HG03103 (cell line): Measurements from ENCODE around the gene MRPL32.

Source experiments
- ATAC-seq: cut with Tn5 transposase; IDR thresholded peaks from one replicate; pipeline ENCODE4 v1.9.1; 2021; ENCODE audit warnings: low read depth; ENCODE audit not compliant: unreplicated experiment

Gene MRPL32

DNA sequence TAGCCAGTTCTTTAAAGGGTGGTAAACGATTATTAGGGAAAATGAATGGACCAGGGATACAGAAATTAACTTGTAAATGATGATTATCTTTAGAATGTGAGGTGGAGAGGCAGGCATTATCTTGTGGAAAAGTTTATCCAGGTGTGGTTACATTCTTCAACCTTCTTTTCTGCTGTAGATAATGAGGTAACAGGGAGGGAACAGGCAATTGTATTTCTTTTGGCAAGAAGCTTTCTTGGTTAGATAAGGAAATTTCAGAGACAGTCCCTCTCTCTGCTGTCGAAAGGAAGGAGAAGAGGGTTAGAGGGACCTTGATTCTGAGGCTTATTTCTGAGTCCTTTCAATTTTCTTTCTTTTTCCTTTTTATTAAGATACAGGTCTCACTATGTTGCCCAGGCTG is 32.1 kb downstream of the MRPL32 start:
- no peak for ATAC-seq

DNA sequence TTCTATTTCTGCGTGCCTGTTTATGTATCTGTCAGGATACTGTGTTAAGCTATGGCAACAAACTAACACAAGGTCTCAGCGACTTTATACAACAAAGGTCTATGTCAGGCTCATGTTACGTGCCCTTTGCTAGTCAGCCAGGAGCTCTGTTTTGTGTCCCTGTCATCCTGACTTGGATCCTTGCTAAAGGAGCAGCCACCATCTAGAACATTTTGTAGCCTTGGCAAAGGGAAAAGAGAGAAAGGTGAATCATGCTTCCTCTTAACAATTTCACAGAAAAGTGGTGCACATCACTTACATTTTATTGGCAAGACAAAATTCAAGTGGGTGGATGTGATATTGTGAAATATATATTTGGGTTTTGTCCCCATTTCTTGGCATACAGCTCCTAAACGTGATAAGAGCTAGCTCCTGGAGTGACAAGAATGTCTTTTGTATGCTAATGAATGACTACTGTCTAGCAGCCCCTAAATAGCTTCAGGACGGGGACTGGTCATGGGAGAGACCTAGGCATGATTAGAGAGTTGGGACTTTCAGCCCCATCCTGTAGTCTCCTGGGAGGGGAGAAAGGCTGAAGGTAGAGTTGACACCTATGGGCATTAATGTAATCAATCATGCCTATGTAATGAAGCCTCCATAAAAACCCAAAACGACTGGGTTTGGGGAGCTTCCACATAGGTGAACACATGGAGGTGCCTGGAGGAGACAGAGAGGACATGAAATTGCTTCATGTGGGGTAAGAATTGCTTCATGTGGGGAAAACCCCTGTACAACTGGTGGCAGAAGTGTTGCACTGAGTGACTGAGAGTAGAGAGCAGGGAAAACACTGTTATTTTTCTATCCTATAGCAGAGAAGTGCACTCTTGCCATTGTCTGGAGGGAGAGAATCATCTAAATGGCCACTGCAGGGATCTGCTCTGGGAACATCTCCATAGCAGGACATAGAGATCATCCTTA is 33.0 kb downstream of the MRPL32 start:
- ATAC-seq, result no peak

DNA sequence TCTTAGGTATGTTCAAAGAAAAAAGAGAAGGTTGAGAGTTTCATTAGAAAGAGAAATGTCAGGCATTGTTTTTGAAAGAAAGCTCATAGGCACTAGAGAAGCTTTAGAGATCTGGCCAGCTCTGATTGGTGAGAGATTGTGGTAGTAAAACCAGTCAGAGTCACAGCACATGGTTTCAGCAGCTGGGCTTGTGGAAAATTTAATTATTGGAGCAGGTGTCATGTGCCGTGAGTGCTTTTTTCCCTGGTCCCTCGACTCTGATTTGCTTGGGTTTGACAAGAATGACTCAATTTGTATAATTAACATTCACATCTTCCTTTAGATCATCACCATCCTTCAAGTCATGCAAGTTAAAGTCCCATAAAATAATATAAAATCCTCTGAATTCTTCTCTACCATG is 35.2 kb downstream of the MRPL32 start:
- no peak for ATAC-seq

DNA sequence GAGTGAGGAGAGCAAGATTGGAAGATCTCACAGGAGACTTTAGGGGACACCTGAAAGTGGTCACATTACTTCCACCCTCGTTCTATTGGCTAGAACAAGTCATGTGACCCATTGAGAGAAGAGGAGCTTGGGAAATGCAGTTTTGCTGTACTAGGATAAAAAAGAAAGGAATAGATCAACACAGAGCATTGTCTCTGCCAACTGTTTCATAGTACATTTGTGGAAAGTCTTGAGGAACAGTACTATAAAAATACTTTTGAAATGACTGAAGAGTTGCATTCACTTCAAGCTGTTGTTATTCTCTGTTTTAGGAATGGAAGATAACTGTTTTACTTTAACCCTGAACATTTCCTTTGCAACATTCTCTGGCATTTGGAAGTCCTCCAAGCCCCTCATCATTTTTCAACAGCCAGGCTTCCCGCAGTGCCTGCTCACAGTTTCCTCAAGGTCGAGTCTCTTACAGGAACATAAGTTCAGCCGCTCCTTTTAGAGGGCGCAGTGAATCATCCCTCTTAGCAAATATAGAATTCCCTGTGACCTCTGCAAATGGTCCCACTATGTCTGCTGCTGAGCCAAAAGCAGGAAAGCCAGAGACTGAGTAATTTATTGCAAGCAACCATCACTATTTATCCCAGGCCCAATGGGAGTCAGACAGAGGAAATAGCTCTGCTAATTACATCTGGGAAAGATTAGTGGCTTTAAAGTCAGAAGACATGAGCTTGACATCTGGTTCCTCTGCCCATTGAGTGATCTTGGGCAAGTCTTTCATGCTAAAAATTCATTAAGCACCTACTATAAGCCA is 40.7 kb downstream of the MRPL32 start:
- no peak for ATAC-seq

DNA sequence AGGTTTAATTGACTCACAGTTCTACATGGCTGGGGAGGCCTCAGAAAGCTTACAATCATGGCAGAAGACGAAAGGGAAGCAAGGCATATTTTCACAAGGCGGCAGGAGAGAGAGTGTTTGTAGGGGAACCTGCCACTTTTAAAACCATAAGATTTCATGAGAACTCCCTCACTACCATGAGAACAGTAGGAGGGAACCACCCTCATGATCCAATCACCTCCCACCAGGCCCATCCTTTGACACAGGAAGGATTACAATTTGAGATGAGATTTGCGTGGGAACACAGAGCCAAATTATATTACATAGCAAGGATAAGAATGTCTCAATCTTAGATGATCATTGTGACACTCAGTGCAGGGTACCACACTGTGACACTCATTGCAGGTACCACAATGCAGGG is 44.2 kb downstream of the MRPL32 start:
- no peak for ATAC-seq

DNA sequence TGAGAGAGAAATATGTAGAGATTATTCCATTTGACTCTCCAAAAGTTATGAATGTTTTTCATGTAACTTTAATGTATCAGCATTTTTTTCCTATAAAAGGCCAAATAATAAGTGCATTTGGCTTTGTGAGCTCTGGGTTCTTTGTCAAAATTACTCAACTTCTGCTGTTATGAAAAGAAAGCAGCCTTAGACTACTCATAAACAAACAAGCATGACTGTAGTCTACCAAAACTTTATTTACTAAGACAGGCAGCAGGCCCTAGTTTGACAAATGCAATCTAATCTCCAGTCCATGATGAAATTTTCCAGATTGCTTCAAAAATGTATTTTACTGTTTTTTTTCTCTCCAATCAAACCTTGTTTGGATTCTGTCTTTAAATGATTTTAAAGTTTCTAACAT is 46.3 kb downstream of the MRPL32 start:
- no peak for ATAC-seq

DNA sequence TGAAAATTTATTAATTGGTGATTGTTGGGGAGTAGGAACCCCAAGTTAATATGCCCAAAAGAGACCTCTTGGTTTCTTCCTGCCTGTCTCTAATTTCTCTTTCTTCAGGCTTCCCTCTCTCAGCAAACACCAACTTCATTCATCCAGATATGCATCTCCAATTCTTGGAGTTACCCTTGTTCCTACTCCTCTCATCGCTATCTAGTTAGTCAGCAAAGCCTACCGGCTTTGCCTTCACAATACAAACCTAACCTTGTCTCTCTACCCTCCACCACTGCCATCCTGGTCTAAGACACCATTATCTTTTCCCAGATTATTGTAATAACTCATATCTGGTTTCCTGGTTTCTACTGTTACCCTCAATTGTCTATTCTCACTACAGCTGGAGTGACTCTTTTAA is 47.9 kb downstream of the MRPL32 start:
- ATAC-seq, result no peak

DNA sequence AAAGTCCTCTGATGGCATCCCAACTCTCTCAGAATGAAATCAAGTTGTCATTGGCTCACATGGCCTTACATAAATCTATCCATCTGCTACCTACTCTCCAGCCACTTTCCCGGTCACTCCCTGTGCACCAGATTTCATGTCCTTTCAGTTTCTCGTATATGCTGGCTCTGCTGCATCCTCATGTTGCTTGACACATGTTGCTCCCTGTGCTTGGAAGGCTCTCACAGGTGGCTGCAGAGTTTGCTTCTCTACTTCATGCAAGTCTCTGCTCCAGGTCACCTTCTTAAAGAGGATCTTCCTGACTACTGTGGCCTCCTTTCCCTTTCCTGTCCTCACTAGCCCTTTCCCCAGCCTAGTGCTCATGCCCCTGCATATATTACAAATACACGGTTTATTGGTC is 48.3 kb downstream of the MRPL32 start:
- ATAC-seq, result no peak

DNA sequence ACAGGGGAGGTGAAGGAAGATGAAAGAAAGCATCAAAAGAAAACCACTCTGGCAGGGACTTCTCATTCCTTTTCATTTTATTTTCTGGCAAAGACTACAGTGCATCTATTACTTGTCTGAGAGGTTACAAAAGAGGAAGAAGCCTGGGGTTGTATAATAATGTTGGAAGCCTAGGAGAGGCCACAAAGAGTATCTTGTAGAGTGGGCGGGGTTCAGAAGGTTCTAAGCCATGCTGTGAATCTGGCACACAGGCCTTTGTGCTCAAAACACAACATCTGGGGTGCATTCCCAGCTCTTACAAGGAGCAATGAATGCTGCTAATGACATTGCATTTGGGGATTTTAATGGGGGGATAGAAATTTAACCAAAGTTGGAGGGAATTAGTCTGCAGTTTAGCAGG is 49.4 kb downstream of the MRPL32 start:
- ATAC-seq, result no peak

DNA sequence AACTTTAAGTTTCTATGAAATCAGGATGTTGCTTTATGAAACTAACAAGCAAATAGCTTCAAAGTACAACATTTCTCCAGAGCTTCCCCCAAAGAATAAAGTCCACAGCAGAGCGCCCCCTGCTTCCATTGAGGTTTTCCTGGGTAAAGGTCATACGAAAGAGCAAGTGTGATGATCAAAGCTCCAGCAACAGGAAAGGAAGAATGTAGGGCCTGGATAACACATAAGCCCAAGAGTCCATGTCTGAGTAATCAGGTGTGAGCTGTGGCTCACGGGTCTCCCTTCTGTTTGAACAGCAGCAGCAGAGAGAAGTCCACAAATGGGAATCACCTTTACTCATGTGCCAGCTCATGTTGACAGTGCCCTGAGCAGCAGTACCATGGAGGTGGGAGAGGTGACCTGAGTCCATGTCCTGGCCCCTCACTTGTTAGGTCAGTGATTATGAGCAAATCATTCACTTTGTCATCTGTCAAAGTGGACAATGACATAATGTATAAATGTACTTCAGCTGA is 50.5 kb downstream of the MRPL32 start:
- ATAC-seq, result no peak

DNA sequence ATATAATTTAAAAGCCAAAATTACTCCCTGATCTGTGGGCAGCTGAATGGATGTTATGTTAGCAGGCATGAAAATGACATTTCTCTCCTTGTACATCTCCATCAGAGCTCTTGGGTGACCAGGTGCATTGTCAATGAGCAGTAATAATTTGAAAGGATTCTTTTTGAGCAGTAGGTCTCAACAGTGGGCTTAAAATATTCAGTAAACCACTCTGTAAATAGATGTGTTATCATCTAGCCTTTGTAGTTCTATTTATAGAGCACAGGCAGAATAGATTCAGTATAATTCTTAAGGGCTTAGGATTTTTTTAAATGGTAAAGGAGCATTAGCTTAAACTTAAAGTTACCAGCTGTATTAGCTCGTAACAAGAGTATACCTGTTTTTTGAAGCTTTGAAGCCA is 52.0 kb downstream of the MRPL32 start:
- ATAC-seq, result no peak

DNA sequence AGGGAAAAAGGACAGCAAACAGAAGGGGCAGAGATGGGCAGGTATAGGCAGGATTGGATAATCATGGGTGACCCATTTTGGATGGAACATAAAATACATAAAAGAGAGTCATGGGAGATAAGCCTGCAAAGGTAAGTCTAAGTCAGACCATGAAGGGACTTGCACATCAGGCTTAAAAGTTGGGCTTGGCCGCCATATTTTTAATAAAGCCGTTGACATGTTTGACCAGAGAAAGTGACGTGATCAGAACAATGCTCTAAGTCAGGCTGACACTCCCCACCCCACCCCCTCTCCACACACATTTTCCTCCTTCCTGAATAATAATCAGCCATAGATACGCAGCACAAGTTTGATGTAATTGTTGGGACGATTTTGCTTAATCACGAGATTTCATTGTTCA is 54.0 kb downstream of the MRPL32 start:
- ATAC-seq, result no peak

DNA sequence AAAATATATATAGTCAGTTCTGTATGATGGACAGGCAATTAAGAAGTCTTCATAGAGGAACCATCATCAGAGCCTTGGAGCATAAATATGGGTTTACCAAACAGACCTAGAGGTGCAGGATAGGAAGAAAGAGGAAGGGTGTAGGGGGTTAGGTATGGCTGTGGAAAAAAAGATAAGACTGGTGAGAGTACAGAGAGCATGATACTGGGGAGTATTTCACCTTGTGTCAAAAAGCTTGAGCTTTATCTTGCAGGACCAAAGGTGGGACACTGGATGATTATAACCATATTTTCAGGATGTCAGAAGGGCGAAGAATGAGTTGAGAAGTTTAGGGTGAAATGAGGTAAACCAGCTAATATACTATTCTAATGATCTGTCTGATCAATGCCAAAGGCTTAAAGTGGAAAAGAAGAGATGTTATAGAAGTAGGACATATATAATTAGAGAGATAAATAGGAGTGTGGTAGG is 54.6 kb downstream of the MRPL32 start:
- no peak for ATAC-seq
